Neural progenitor cell (in vitro differentiated cells): Measurements from ENCODE around the gene VWA5B1. TPM values are rescaled to one million over a fixed set of nuclear protein-coding genes. Genes with fewer than 3 reads are reported as not detected.

ENCODE experiments used
- DNase-seq: peaks from one replicate; pipeline ENCODE4 v3.0.0-alpha.2; 2016; ENCODE audit warnings: low spot score
- H2AFZ ChIP-seq: fragments of 200-600 bp; sonication (generic); replicated peaks from 2 replicates; pipeline ENCODE4 v1.6.1; 2016; ENCODE audit warnings: antibody characterized with exemption
- H3F3A ChIP-seq: fragments of 200-600 bp; sonication (generic); 2 replicates; pipeline ENCODE4 v1.6.1; 2016; ENCODE audit warnings: antibody characterized with exemption, low read depth
- H3K27ac ChIP-seq: fragments of 200-600 bp; sonication (generic); 2 replicates; pipeline ENCODE4 v1.5.1; 2016; ENCODE audit warnings: mild to moderate bottlenecking
- H3K27me3 ChIP-seq: fragments of 200-600 bp; sonication (generic); 2 replicates; pipeline ENCODE4 v1.6.1; 2016; ENCODE audit warnings: mild to moderate bottlenecking, moderate library complexity
- H3K36me3 ChIP-seq: fragments of 200-600 bp; sonication (generic); 2 replicates; pipeline ENCODE4 v1.5.1; 2016
- H3K4me1 ChIP-seq: fragments of 200-600 bp; sonication (generic); 2 replicates; pipeline ENCODE4 v1.6.1; 2016; ENCODE audit warnings: mixed run types
- H3K4me2 ChIP-seq: fragments of 200-600 bp; sonication (generic); 2 replicates; pipeline ENCODE4 v1.6.1; 2016
- H3K4me3 ChIP-seq: fragments of 200-600 bp; sonication (generic); 2 replicates; pipeline ENCODE4 v1.5.1; 2016
- H3K79me2 ChIP-seq: fragments of 200-600 bp; sonication (generic); 2 replicates; pipeline ENCODE4 v1.6.1; 2016; ENCODE audit warnings: low read depth
- H3K9ac ChIP-seq: fragments of 200-600 bp; sonication (generic); 2 replicates; pipeline ENCODE4 v1.6.1; 2016
- H3K9me3 ChIP-seq: fragments of 200-600 bp; sonication (generic); 2 replicates; pipeline ENCODE4 v1.5.1; 2016; ENCODE audit warnings: low read depth
- H4K20me1 ChIP-seq: fragments of 200-600 bp; sonication (generic); 2 replicates; pipeline ENCODE4 v1.6.1; 2016; ENCODE audit warnings: low read depth
- H3K27ac Mint-ChIP-seq: 3 replicates; pipeline ENCODE4 v1.8.0; 2021; ENCODE audit warnings: mixed read lengths
- H3K27me3 Mint-ChIP-seq: 2 replicates; pipeline ENCODE4 v1.8.0; 2022; ENCODE audit warnings: low read depth, mild to moderate bottlenecking, inconsistent platforms, moderate library complexity, mixed read lengths; ENCODE audit not compliant: insufficient read depth
- H3K36me3 Mint-ChIP-seq: 3 replicates; pipeline ENCODE4 v1.8.0; 2021; ENCODE audit warnings: mixed read lengths
- H3K4me1 Mint-ChIP-seq: 3 replicates; pipeline ENCODE4 v1.8.0; 2021; ENCODE audit warnings: mixed read lengths
- H3K4me3 Mint-ChIP-seq: 3 replicates; pipeline ENCODE4 v1.8.0; 2021; ENCODE audit warnings: mild to moderate bottlenecking, moderate library complexity, mixed read lengths
- H3K9me3 Mint-ChIP-seq: 3 replicates; pipeline ENCODE4 v1.8.0; 2020; ENCODE audit warnings: mixed read lengths
- EZH2 ChIP-seq: fragments of 200-600 bp; sonication (generic); IDR thresholded peaks from 2 replicates; pipeline ENCODE4 v1.6.1; 2017; ENCODE audit warnings: antibody characterized with exemption, mild to moderate bottlenecking, moderate library complexity
- EZH2phosphoT487 ChIP-seq: fragments of 200-600 bp; sonication (generic); IDR thresholded peaks from 2 replicates; pipeline ENCODE4 v1.6.1; 2017; ENCODE audit warnings: antibody characterized with exemption
- total RNA-seq: library from RNA; depleted of rRNA; stranded (reverse); fragments of >200 nt; gene quantifications from 2 replicates; pipeline ENCODE4 v1.2.3, GENCODE V29; 2015; ENCODE audit warnings: low replicate concordance
- TF ChIP-seq, protein P1 (sequence below): fragments of 200-600 bp; sonication (generic); IDR thresholded peaks from 2 replicates; pipeline ENCODE4 v1.5.1; 2017; ENCODE audit warnings: antibody characterized with exemption, mild to moderate bottlenecking

VWA5B1 gene
- total RNA-seq, 1 donor from 2014 or later: not detected

DNA sequence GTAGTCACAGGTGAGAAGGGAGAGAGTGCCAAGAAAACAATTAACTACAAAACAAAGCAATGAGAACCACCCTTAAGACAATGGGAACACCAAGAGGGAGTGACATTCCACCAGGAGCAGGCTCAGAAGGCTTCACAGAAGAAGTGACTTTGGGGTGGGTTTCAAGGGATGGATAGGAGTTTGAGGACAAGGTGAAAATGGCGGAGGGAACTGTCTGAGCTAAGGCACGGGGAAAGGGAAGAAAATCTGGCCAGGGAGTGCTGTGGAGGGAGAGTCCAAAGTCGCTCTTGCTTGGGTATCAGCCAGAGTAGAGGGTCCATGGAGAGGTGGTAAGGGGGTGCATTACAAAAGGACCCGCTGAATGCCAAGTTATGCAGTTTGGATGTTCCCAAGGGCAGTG is 108.1 kb downstream of the VWA5B1 start:
- H3K27ac Mint-ChIP-seq: no peak overlapping the region
- no peak overlapping the region for H3K27ac ChIP-seq
- H3F3A ChIP-seq: no peaks in the 10 kb centered on the region
- no peak overlapping the region for H3K9ac ChIP-seq
- no peaks in the 10 kb centered on the region for H3K79me2 ChIP-seq
- TF ChIP-seq EZH2phosphoT487: no peak
- no peak for TF ChIP-seq EZH2
- TF ChIP-seq, protein P1, sequence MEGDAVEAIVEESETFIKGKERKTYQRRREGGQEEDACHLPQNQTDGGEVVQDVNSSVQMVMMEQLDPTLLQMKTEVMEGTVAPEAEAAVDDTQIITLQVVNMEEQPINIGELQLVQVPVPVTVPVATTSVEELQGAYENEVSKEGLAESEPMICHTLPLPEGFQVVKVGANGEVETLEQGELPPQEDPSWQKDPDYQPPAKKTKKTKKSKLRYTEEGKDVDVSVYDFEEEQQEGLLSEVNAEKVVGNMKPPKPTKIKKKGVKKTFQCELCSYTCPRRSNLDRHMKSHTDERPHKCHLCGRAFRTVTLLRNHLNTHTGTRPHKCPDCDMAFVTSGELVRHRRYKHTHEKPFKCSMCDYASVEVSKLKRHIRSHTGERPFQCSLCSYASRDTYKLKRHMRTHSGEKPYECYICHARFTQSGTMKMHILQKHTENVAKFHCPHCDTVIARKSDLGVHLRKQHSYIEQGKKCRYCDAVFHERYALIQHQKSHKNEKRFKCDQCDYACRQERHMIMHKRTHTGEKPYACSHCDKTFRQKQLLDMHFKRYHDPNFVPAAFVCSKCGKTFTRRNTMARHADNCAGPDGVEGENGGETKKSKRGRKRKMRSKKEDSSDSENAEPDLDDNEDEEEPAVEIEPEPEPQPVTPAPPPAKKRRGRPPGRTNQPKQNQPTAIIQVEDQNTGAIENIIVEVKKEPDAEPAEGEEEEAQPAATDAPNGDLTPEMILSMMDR: no peak
- H3K36me3 ChIP-seq: no peaks in the 10 kb centered on the region
- peaks cover 10% of the 10 kb centered on the region for H3K27me3 Mint-ChIP-seq
- no peak overlapping the region for H2AFZ ChIP-seq
- no peaks in the 10 kb centered on the region for H3K9me3 ChIP-seq
- no peak overlapping the region for H3K4me3 Mint-ChIP-seq
- H3K9me3 Mint-ChIP-seq: peaks cover 6% of the 10 kb centered on the region
- H3K4me3 ChIP-seq: no peak overlapping the region
- no peaks in the 10 kb centered on the region for H3K36me3 Mint-ChIP-seq
- H3K4me1 Mint-ChIP-seq: peaks cover 7% of the 10 kb centered on the region
- peaks cover 80% of the 10 kb centered on the region for H3K27me3 ChIP-seq
- no peak for DNase-seq
- no peak overlapping the region for H3K4me2 ChIP-seq
- H3K4me1 ChIP-seq: peaks cover 7% of the 10 kb centered on the region
- H4K20me1 ChIP-seq: no peaks in the 10 kb centered on the region

DNA sequence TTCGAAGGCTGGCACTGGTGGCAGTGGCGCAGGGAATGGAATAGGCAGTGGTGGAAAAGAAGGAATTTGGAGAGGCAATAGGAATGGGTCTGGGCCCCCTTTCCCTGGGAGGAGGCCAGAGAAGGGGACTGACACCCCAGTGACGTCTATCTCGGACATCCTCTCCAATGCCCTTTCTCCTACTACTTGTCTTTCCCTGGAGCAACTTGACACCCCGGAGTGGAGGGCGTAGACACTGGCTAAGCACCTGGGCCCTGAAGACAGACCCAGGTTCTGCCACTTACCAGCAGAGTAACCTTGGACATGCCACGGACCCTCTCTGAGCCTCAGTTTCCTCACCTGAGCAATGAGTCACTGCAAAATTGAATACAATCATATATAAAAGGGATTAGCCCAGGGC is 108.5 kb downstream of the VWA5B1 start:
- H3K27ac ChIP-seq: no peak overlapping the region
- H3K79me2 ChIP-seq: no peaks in the 10 kb centered on the region
- no peak overlapping the region for H3K4me3 ChIP-seq
- no peak for DNase-seq
- TF ChIP-seq, protein P1: no peak
- TF ChIP-seq EZH2phosphoT487 (no peak), EZH2 (no peak)
- H3F3A ChIP-seq: no peaks in the 10 kb centered on the region
- no peak overlapping the region for H2AFZ ChIP-seq
- no peak overlapping the region for H3K4me2 ChIP-seq
- no peaks in the 10 kb centered on the region for H3K36me3 ChIP-seq
- H4K20me1 ChIP-seq: no peaks in the 10 kb centered on the region
- Mint-ChIP-seq H3K36me3 (no peaks in the 10 kb centered on the region), H3K4me1 (peaks cover 7% of the 10 kb centered on the region), H3K27ac (no peak overlapping the region), H3K4me3 (no peak overlapping the region), H3K9me3 (peaks cover 6% of the 10 kb centered on the region), H3K27me3 (peaks cover 10% of the 10 kb centered on the region)
- no peaks in the 10 kb centered on the region for H3K9me3 ChIP-seq
- no peak overlapping the region for H3K9ac ChIP-seq
- H3K27me3 ChIP-seq: peaks cover 80% of the 10 kb centered on the region
- H3K4me1 ChIP-seq: peaks cover 8% of the 10 kb centered on the region

DNA sequence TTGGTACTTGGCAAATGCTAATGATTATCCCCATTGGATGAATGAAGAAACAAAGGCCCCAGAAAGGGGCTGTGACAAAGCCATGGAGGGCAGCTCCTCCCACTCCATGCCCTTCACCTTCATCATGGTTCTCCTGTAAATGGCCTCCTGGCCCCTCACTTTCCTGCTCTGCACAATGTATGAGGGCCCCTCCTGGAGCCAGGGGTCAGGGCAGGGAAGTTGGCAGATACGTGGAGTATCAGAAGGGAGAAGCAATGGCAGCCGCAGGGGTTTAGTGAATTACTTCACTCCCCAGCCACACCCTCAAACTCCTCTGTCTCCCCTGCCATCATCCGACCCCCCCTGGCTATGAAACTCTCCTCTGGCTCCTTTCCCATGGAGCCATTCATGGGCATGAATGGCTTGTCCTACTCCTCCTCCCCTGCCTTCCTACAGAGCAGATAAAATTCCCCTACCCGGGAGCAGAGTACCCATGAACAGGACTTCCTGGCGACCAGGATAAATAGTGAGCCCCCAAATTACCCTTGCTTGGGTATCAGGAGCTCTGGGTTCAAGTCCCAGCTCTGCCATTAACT is 109.0 kb downstream of the VWA5B1 start:
- Histone ChIP-seq H3K9ac (no peak overlapping the region), H3K9me3 (no peaks in the 10 kb centered on the region), H3K4me1 (peaks cover 13% of the 10 kb centered on the region), H3K4me2 (peak overlapping the region; percentile 18), H3K27ac (no peak overlapping the region), H3K79me2 (no peaks in the 10 kb centered on the region), H3K27me3 (peaks cover 80% of the 10 kb centered on the region), H3K36me3 (no peaks in the 10 kb centered on the region), H2AFZ (no peak overlapping the region), H3F3A (no peaks in the 10 kb centered on the region), H4K20me1 (no peaks in the 10 kb centered on the region), H3K4me3 (no peak overlapping the region)
- no peak overlapping the region for H3K4me3 Mint-ChIP-seq
- H3K27ac Mint-ChIP-seq: no peak overlapping the region
- H3K36me3 Mint-ChIP-seq: no peaks in the 10 kb centered on the region
- peaks cover 10% of the 10 kb centered on the region for H3K27me3 Mint-ChIP-seq
- no peak for TF ChIP-seq EZH2
- no peak for TF ChIP-seq EZH2phosphoT487
- TF ChIP-seq, protein P1: no peak
- peaks cover 5% of the 10 kb centered on the region for H3K9me3 Mint-ChIP-seq
- H3K4me1 Mint-ChIP-seq: peaks cover 10% of the 10 kb centered on the region
- no peak for DNase-seq
